H9 (cell line): ENCODE data around the gene SUPT3H. TPM values are rescaled to one million over a fixed set of nuclear protein-coding genes. Genes with fewer than 3 reads are reported as not detected.

Experiments used
- DNase-seq: peaks from one replicate; pipeline ENCODE4 v3.0.0-alpha.2; 2017
- H2AFZ ChIP-seq: one replicate; pipeline ENCODE4 v1.6.1; 2013; ENCODE audit warnings: mild to moderate bottlenecking, low read length, control low read depth, moderate library complexity
- H2AK5ac ChIP-seq: 2 replicates; pipeline ENCODE4 v1.6.1; 2013; ENCODE audit warnings: low read length, control low read depth, mixed read lengths; ENCODE audit not compliant: insufficient read length
- H2BK120ac ChIP-seq: one replicate; pipeline ENCODE4 v1.6.1; 2013; ENCODE audit warnings: low read depth, mild to moderate bottlenecking, low read length, control low read depth, inconsistent platforms; ENCODE audit not compliant: poor library complexity, severe bottlenecking
- H2BK12ac ChIP-seq: 2 replicates; pipeline ENCODE4 v1.6.1; 2013; ENCODE audit warnings: low read length, control low read depth, mixed read lengths, low read depth; ENCODE audit not compliant: insufficient read length
- H2BK15ac ChIP-seq: 2 replicates; pipeline ENCODE4 v1.6.1; 2013; ENCODE audit warnings: low read depth, low read length, control low read depth
- H2BK20ac ChIP-seq: one replicate; pipeline ENCODE4 v1.6.1; 2013; ENCODE audit warnings: low read depth, mild to moderate bottlenecking, low read length, control low read depth, inconsistent platforms; ENCODE audit not compliant: poor library complexity, severe bottlenecking
- H2BK5ac ChIP-seq: 2 replicates; pipeline ENCODE4 v1.6.1; 2013; ENCODE audit warnings: low read length, control low read depth, mixed read lengths; ENCODE audit not compliant: insufficient read length
- H3K14ac ChIP-seq: 2 replicates; pipeline ENCODE4 v1.6.1; 2013; ENCODE audit warnings: low read length, control low read depth; ENCODE audit not compliant: insufficient read depth
- H3K18ac ChIP-seq: 2 replicates; pipeline ENCODE4 v1.6.1; 2013; ENCODE audit warnings: low read depth, mild to moderate bottlenecking, mixed read lengths, low read length, control low read depth; ENCODE audit not compliant: insufficient read length
- H3K23ac ChIP-seq: 2 replicates; pipeline ENCODE4 v1.6.1; 2013; ENCODE audit warnings: low read length, control low read depth, mixed read lengths, low read depth; ENCODE audit not compliant: insufficient read length
- H3K23me2 ChIP-seq: 2 replicates; pipeline ENCODE4 v1.6.1; 2013; ENCODE audit warnings: low read depth, mild to moderate bottlenecking, mixed read lengths, low read length, control low read depth; ENCODE audit not compliant: insufficient read length, poor library complexity, severe bottlenecking
- H3K27ac ChIP-seq: 2 replicates; pipeline ENCODE4 v1.5.1; 2013; ENCODE audit warnings: low read length, control low read depth, mixed read lengths, low read depth; ENCODE audit not compliant: insufficient read length
- H3K27me3 ChIP-seq: 2 replicates; pipeline ENCODE4 v1.6.1; 2013; ENCODE audit warnings: low read length, control low read depth, inconsistent platforms; ENCODE audit not compliant: insufficient read depth
- H3K4ac ChIP-seq: 2 replicates; pipeline ENCODE4 v1.6.1; 2013; ENCODE audit warnings: low read depth, mild to moderate bottlenecking, control low read depth, inconsistent platforms, low read length, moderate library complexity
- H3K4me1 ChIP-seq: 2 replicates; pipeline ENCODE4 v1.6.1; 2013; ENCODE audit warnings: low read length, control low read depth, inconsistent platforms; ENCODE audit not compliant: insufficient read depth
- H3K4me2 ChIP-seq: 2 replicates; pipeline ENCODE4 v1.6.1; 2013; ENCODE audit warnings: low read length, control low read depth, mixed read lengths; ENCODE audit not compliant: insufficient read length, insufficient read depth
- H3K56ac ChIP-seq: 2 replicates; pipeline ENCODE4 v1.6.1; 2013; ENCODE audit warnings: low read depth, mild to moderate bottlenecking, mixed read lengths, low read length, control low read depth; ENCODE audit not compliant: insufficient read length
- H3K79me1 ChIP-seq: 2 replicates; pipeline ENCODE4 v1.6.1; 2013; ENCODE audit warnings: low read depth, mild to moderate bottlenecking, moderate library complexity, low read length, control low read depth, inconsistent platforms; ENCODE audit not compliant: insufficient read depth, poor library complexity, severe bottlenecking
- H3K79me2 ChIP-seq: 2 replicates; pipeline ENCODE4 v1.6.1; 2013; ENCODE audit warnings: low read length, control low read depth, inconsistent platforms; ENCODE audit not compliant: insufficient read depth
- H3K9ac ChIP-seq: 2 replicates; pipeline ENCODE4 v1.6.1; 2013; ENCODE audit warnings: low read length, control low read depth, mixed read lengths; ENCODE audit not compliant: insufficient read length; ENCODE audit errors: extremely low read depth
- H3K9me3 ChIP-seq: one replicate; pipeline ENCODE4 v1.6.1; 2013; ENCODE audit warnings: low read depth, low read length, inconsistent platforms; ENCODE audit not compliant: control insufficient read depth
- H3T11ph ChIP-seq: one replicate; pipeline ENCODE4 v1.6.1; 2013; ENCODE audit warnings: mild to moderate bottlenecking, low read length, control low read depth, inconsistent platforms
- H4K20me1 ChIP-seq: one replicate; pipeline ENCODE4 v1.6.1; 2013; ENCODE audit not compliant: control insufficient read depth, insufficient read length, insufficient read depth
- H4K5ac ChIP-seq: 2 replicates; pipeline ENCODE4 v1.6.1; 2013; ENCODE audit warnings: low read depth, mild to moderate bottlenecking, mixed read lengths, low read length, control low read depth; ENCODE audit not compliant: insufficient read length
- H4K8ac ChIP-seq: replicated peaks from 2 replicates; pipeline ENCODE4 v1.6.1; 2013; ENCODE audit warnings: low read length, control low read depth, mixed read lengths, low read depth; ENCODE audit not compliant: insufficient read length
- H4K91ac ChIP-seq: 2 replicates; pipeline ENCODE4 v1.6.1; 2013; ENCODE audit warnings: low read depth, mild to moderate bottlenecking, moderate library complexity, mixed read lengths, low read length, control low read depth; ENCODE audit not compliant: insufficient read length
- H3K27ac Mint-ChIP-seq, 3 experiments: 2 replicates in 2 of 3; 3 replicates in 1 of 3; pipeline ENCODE4 v1.8.0; 2020 to 2021; ENCODE audit warnings: mixed read lengths in 3 of 3, mild to moderate bottlenecking in 1 of 3, moderate library complexity in 1 of 3
- H3K27me3 Mint-ChIP-seq: 2 replicates; pipeline ENCODE4 v1.8.0; 2021; ENCODE audit warnings: low read depth, mild to moderate bottlenecking, moderate library complexity, mixed read lengths
- H3K36me3 Mint-ChIP-seq, 3 experiments: 2 replicates in 2 of 3; 3 replicates in 1 of 3; pipeline ENCODE4 v1.8.0; 2020 to 2021; ENCODE audit warnings: low read depth in 3 of 3, mixed read lengths in 3 of 3; ENCODE audit not compliant: insufficient read depth in 1 of 3
- H3K4me1 Mint-ChIP-seq, 2 experiments: 2 replicates each; pipeline ENCODE4 v1.8.0; 2020; ENCODE audit warnings: mixed read lengths in 2 of 2
- H3K4me3 Mint-ChIP-seq, 2 experiments: 2 replicates in 1 of 2; 3 replicates in 1 of 2; pipeline ENCODE4 v1.8.0; 2020 to 2021; ENCODE audit warnings: mild to moderate bottlenecking in 2 of 2, mixed read lengths in 2 of 2, moderate library complexity in 1 of 2
- H3K9me3 Mint-ChIP-seq, 2 experiments: 2 replicates in 1 of 2; 3 replicates in 1 of 2; pipeline ENCODE4 v1.8.0; 2020; ENCODE audit warnings: mild to moderate bottlenecking in 2 of 2, mixed read lengths in 2 of 2, moderate library complexity in 1 of 2
- WGBS: extraction: QIAGEN DNeasy Blood & Tissue Kit; methylation state at CpG from one replicate; pipeline ENCODE4 v1.1.7; 2013; ENCODE audit warnings: missing lambda C conversion rate, low lambda C conversion rate, mixed read lengths; ENCODE audit not compliant: insufficient read length; ENCODE audit errors: extremely low coverage; 5-methylcytosine and 5-hydroxymethylcytosine counted together
- total RNA-seq: library from RNA; stranded (reverse); gene quantifications from 2 replicates; pipeline ENCODE4 v1.2.1, GENCODE V29; 2021
- TF ChIP-seq, protein P1 (sequence below): fragments of 200-600 bp; sonication (generic); conservative IDR thresholded peaks from 3 replicates; pipeline ENCODE4 v1.8.0; 2021; ENCODE audit warnings: antibody characterized with exemption, mild to moderate bottlenecking

SUPT3H gene
- total RNA-seq, 1 experiment from 2014 or later: 22.5 TPM

DNA sequence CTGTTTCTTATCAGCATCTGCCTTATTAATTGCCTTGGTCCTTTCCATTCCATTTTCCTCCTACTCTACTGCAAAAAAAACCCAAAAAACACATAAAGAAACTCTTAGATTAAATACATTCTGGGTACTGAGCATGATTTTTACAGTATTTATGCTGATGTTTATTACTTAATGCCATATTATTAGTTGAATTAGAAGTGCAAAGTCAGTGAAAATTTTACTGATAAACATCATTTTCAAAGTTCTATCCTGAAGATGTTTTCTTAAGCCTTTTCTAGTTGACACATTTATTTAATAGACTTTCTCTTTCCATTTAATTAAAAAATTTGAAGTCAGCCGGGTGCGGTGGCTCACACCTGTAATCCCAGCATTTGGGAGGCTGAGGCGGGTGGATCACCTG is 285.6 kb downstream of the SUPT3H start:
- TF ChIP-seq, protein P1, sequence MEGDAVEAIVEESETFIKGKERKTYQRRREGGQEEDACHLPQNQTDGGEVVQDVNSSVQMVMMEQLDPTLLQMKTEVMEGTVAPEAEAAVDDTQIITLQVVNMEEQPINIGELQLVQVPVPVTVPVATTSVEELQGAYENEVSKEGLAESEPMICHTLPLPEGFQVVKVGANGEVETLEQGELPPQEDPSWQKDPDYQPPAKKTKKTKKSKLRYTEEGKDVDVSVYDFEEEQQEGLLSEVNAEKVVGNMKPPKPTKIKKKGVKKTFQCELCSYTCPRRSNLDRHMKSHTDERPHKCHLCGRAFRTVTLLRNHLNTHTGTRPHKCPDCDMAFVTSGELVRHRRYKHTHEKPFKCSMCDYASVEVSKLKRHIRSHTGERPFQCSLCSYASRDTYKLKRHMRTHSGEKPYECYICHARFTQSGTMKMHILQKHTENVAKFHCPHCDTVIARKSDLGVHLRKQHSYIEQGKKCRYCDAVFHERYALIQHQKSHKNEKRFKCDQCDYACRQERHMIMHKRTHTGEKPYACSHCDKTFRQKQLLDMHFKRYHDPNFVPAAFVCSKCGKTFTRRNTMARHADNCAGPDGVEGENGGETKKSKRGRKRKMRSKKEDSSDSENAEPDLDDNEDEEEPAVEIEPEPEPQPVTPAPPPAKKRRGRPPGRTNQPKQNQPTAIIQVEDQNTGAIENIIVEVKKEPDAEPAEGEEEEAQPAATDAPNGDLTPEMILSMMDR: no peak
- no peaks in the 10 kb centered on the region for H3K9me3 Mint-ChIP-seq

More for the DNA sequence above, 285.6 kb downstream of the SUPT3H start:
- H3K79me1 ChIP-seq: peaks cover 2% of the 10 kb centered on the region
- H2BK120ac ChIP-seq: no peak overlapping the region
- H3K56ac ChIP-seq: no peak overlapping the region
- no CpG with 5 or more reads among the region's 3 CpGs for WGBS
- H3K4me3 Mint-ChIP-seq: no peak overlapping the region
- no peak overlapping the region for H2AK5ac ChIP-seq
- H4K91ac ChIP-seq: no peak overlapping the region
- no peak overlapping the region for H2AFZ ChIP-seq
- no peak overlapping the region for H3K4me2 ChIP-seq
- no peaks in the 10 kb centered on the region for H3K27me3 ChIP-seq
- no peak overlapping the region for H3T11ph ChIP-seq
- H3K4ac ChIP-seq: no peak overlapping the region
- H3K4me1 ChIP-seq: no peaks in the 10 kb centered on the region
- no peak overlapping the region for H3K27ac ChIP-seq
- H3K27me3 Mint-ChIP-seq: no peaks in the 10 kb centered on the region
- H4K8ac ChIP-seq: no peak overlapping the region
- no peaks in the 10 kb centered on the region for H3K4me1 Mint-ChIP-seq
- H2BK15ac ChIP-seq: no peak overlapping the region
- H3K23me2 ChIP-seq: no peaks in the 10 kb centered on the region
- H3K18ac ChIP-seq: no peak overlapping the region
- no peak for DNase-seq
- H3K9ac ChIP-seq: no peak overlapping the region
- H3K9me3 ChIP-seq: no peaks in the 10 kb centered on the region
- no peaks in the 10 kb centered on the region for H4K20me1 ChIP-seq
- no peaks in the 10 kb centered on the region for H3K36me3 Mint-ChIP-seq
- no peak overlapping the region for H2BK5ac ChIP-seq
- no peak overlapping the region for H4K5ac ChIP-seq
- no peak overlapping the region for H2BK12ac ChIP-seq
- no peak overlapping the region for H3K27ac Mint-ChIP-seq
- no peak overlapping the region for H3K23ac ChIP-seq
- H3K79me2 ChIP-seq: no peaks in the 10 kb centered on the region
- H3K14ac ChIP-seq: no peak overlapping the region
- no peak overlapping the region for H2BK20ac ChIP-seq
